ENCODE measurements around the gene SIX4. TPM values are rescaled to one million over a fixed set of nuclear protein-coding genes. Genes with fewer than 3 reads are reported as not detected.

The SIX4 gene
- total RNA-seq, 1 experiment from 2014 or later, result 26.5 TPM

DNA sequence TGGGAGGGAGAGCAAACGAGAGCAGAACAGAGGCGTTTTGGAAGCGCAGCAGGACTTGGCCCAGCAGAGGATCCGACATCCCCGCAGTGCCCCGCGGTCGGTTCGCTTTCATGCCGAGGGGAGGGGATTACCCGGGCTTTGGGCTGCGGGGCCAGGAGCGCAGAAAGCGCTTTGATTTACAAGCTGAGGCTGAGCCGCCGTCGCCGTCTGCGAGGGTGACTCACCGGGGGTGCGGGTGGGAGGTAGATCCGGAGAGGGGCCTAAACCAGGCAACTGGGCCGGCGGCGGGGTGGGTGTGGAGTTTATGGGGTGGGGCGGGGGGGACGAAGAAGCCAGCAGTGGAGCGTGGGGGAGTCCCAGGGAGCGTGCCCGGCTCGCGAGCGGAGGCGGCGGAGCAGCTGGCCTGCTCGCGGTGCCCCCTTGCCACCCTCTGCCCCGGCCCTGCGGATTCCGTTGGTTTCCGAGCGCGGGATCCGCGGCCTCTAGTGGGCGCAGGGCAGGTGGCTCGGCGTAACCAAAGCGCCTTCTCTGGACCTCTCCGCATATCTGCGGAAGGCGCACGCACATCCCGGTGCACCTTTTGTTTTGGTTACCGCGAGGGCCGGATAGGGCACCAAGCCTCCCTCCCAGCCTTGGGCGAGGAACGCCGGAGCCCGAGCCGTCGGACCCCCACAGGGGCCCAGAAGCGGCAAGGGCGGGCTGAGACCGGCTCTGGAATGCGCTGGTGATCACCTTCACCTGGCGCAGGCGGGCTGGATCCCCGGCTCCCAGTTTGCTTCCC, 2.6 kb downstream of the SIX4 start:
- H3K4me1 Mint-ChIP-seq, result peaks cover 26 to 27% of the 10 kb centered on the region in 2 experiments
- Histone ChIP-seq H3K4me2 (ENCODE audit: insufficient read depth, insufficient read length, low read length) (peak overlapping the region; percentile 75), H2AFZ (ENCODE audit: low read length) (no peak overlapping the region), H3T11ph (ENCODE audit: low read length) (no peak overlapping the region), H2BK20ac (ENCODE audit: low read depth, low read length, poor library complexity, severe bottlenecking) (no peak overlapping the region), H3K9ac (ENCODE audit: extremely low read depth, insufficient read length, low read length) (peak overlapping the region; percentile 72), H3K79me2 (ENCODE audit: insufficient read depth, low read length) (peaks cover 7% of the 10 kb centered on the region; the same call in 1 of the 2 replicates), H2BK12ac (ENCODE audit: insufficient read length, low read depth, low read length) (no peak overlapping the region), H3K23me2 (ENCODE audit: insufficient read length, low read depth, low read length, poor library complexity, severe bottlenecking) (peaks cover 20% of the 10 kb centered on the region), H3K18ac (ENCODE audit: insufficient read length, low read depth, low read length) (no peak overlapping the region), H3K4me1 (ENCODE audit: insufficient read depth, low read length) (peaks cover 3% of the 10 kb centered on the region; the same call in 1 of the 2 replicates), H3K4ac (ENCODE audit: low read depth, low read length) (no peak overlapping the region), H3K14ac (ENCODE audit: insufficient read depth, low read length) (peak overlapping the region; percentile 42; the same call in 1 of the 2 replicates), H4K8ac (replicated peaks; ENCODE audit: insufficient read length, low read depth, low read length) (no peak overlapping the region), H3K56ac (ENCODE audit: insufficient read length, low read depth, low read length) (no peak overlapping the region), H3K9me3 (ENCODE audit: control insufficient read depth, low read depth, low read length) (no peaks in the 10 kb centered on the region), H2BK15ac (ENCODE audit: low read depth, low read length) (no peak overlapping the region), H3K27me3 (ENCODE audit: insufficient read depth, low read length) (no peaks in the 10 kb centered on the region), H3K23ac (ENCODE audit: insufficient read length, low read depth, low read length) (no peak overlapping the region), H4K20me1 (ENCODE audit: control insufficient read depth, insufficient read depth, insufficient read length) (no peaks in the 10 kb centered on the region), H2AK5ac (ENCODE audit: insufficient read length, low read length) (no peak overlapping the region), H4K5ac (ENCODE audit: insufficient read length, low read depth, low read length) (no peak overlapping the region), H4K91ac (ENCODE audit: insufficient read length, low read depth, low read length) (no peak overlapping the region), H2BK5ac (ENCODE audit: insufficient read length, low read length) (no peak overlapping the region), H2BK120ac (ENCODE audit: low read depth, low read length, poor library complexity, severe bottlenecking) (no peak overlapping the region), H3K27ac (ENCODE audit: insufficient read length, low read depth, low read length) (no peak overlapping the region), H3K79me1 (ENCODE audit: insufficient read depth, low read depth, low read length, poor library complexity, severe bottlenecking) (peaks cover 6% of the 10 kb centered on the region)
- H3K36me3 Mint-ChIP-seq (ENCODE audit: insufficient read depth in 1 of 3, low read depth in 3 of 3), result peaks cover 22 to 30% (median 29%) of the 10 kb centered on the region in 3 experiments
- DNase-seq, result peak; percentile 71
- WGBS (ENCODE audit: extremely low coverage, insufficient read length, low lambda C conversion rate), result no CpG with 5 or more reads among the region's 70 CpGs
- TF ChIP-seq, protein P1, sequence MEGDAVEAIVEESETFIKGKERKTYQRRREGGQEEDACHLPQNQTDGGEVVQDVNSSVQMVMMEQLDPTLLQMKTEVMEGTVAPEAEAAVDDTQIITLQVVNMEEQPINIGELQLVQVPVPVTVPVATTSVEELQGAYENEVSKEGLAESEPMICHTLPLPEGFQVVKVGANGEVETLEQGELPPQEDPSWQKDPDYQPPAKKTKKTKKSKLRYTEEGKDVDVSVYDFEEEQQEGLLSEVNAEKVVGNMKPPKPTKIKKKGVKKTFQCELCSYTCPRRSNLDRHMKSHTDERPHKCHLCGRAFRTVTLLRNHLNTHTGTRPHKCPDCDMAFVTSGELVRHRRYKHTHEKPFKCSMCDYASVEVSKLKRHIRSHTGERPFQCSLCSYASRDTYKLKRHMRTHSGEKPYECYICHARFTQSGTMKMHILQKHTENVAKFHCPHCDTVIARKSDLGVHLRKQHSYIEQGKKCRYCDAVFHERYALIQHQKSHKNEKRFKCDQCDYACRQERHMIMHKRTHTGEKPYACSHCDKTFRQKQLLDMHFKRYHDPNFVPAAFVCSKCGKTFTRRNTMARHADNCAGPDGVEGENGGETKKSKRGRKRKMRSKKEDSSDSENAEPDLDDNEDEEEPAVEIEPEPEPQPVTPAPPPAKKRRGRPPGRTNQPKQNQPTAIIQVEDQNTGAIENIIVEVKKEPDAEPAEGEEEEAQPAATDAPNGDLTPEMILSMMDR (conservative IDR thresholded peaks at IDR 0.05), result peak; percentile 52
- H3K27me3 Mint-ChIP-seq (ENCODE audit: low read depth), result peaks cover 1% of the 10 kb centered on the region; the same call in 1 of the 2 replicates
- H3K4me3 Mint-ChIP-seq, result peak overlapping the region; percentile 96
- no peaks in the 10 kb centered on the region; a peak in 1 of 5 replicates for H3K9me3 Mint-ChIP-seq
- peak overlapping the region in 2 of 3 experiments; percentile 31 to 53; a peak in 2 of 7 replicates for H3K27ac Mint-ChIP-seq
